Mesothelial cell of epicardium (in vitro differentiated cells): ENCODE results near the gene MALRD1. TPM values are rescaled to one million over a fixed set of nuclear protein-coding genes. Genes with fewer than 3 reads are reported as not detected.
"Not testable (repeated sequence)": the region's sequence is repeated elsewhere in the genome, so short reads cannot be mapped to it uniquely, and the experiment has no call there.

Experiments
- DNase-seq, 2 experiments: peaks; one replicate each; pipeline ENCODE4 v3.0.0; 2021; ENCODE audit warnings: low spot score in 2 of 2; ENCODE audit not compliant: unreplicated experiment in 2 of 2
- H3K27ac Mint-ChIP-seq: 2 replicates; pipeline ENCODE4 v1.8.0; 2021; ENCODE audit warnings: mixed read lengths
- H3K27me3 Mint-ChIP-seq: 2 replicates; pipeline ENCODE4 v1.8.0; 2021; ENCODE audit warnings: low read depth, mixed read lengths
- H3K36me3 Mint-ChIP-seq: 2 replicates; pipeline ENCODE4 v1.8.0; 2021; ENCODE audit warnings: mixed read lengths
- H3K4me1 Mint-ChIP-seq: 2 replicates; pipeline ENCODE4 v1.8.0; 2021; ENCODE audit warnings: mixed read lengths
- H3K4me3 Mint-ChIP-seq: 2 replicates; pipeline ENCODE4 v1.8.0; 2021; ENCODE audit warnings: mild to moderate bottlenecking, moderate library complexity, mixed read lengths
- H3K9me3 Mint-ChIP-seq: 2 replicates; pipeline ENCODE4 v1.8.0; 2021; ENCODE audit warnings: mixed read lengths
- total RNA-seq: library from RNA; stranded (reverse); gene quantifications from 3 replicates; pipeline ENCODE4 v1.2.1, GENCODE V29; 2021
- TF ChIP-seq, protein P1 (sequence below): fragments of 200-600 bp; sonication (generic); IDR thresholded peaks from one replicate; pipeline ENCODE4 v1.5.0; 2021; ENCODE audit warnings: antibody characterized with exemption; ENCODE audit not compliant: unreplicated experiment

The MALRD1 gene
- total RNA-seq, 1 donor from 2014 or later: 11.1 TPM

DNA sequence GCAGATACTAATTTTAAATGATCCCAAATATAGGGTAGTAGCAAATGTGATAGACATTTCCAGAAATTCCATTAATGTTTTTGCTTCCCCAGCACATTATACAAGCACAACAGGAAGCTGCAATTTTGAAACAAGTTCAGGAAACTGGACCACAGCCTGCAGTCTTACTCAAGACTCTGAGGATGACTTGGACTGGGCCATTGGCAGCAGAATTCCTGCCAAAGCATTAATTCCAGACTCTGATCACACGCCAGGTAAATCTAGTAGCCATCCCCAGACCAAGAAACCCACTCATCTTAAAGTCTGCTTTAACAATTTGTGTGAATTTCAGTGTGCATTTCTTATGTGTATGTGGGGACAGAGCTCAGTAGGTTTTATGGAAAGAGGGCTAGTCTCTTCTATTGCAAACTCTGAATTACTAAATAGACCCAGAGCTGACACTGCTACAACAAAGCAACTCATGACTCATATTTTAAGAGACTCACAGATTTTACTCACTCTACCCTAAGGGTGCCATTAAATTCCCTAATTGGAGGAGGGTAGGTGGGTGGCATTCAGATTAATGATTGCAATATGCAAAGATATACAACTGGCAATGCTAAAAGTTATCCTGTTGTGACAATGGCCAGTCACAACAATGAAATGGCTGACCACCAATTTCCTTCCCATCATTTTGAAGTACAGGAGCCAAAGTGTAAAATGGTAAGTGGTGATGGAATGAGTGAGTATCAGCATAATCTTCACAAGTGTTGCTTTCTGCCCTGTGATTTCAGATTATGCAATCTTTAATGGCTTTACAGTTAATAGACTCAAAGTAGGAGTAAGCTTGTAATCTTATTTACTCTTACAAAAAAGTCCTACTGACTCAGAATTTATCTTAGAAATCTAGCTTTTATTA lies 450.0 kb downstream of the MALRD1 start:
- TF ChIP-seq, protein P1, sequence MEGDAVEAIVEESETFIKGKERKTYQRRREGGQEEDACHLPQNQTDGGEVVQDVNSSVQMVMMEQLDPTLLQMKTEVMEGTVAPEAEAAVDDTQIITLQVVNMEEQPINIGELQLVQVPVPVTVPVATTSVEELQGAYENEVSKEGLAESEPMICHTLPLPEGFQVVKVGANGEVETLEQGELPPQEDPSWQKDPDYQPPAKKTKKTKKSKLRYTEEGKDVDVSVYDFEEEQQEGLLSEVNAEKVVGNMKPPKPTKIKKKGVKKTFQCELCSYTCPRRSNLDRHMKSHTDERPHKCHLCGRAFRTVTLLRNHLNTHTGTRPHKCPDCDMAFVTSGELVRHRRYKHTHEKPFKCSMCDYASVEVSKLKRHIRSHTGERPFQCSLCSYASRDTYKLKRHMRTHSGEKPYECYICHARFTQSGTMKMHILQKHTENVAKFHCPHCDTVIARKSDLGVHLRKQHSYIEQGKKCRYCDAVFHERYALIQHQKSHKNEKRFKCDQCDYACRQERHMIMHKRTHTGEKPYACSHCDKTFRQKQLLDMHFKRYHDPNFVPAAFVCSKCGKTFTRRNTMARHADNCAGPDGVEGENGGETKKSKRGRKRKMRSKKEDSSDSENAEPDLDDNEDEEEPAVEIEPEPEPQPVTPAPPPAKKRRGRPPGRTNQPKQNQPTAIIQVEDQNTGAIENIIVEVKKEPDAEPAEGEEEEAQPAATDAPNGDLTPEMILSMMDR: no peak
- H3K36me3 Mint-ChIP-seq: peaks cover 30% of the 10 kb centered on the region
- DNase-seq: no peak
- H3K27me3 Mint-ChIP-seq: no peaks in the 10 kb centered on the region
- H3K9me3 Mint-ChIP-seq: peaks cover 10% of the 10 kb centered on the region
- no peak overlapping the region for H3K4me3 Mint-ChIP-seq
- H3K4me1 Mint-ChIP-seq: peaks cover 7% of the 10 kb centered on the region
- H3K27ac Mint-ChIP-seq: no peak overlapping the region

GRCh38 chr10:19499291-19499770 lies 450.7 kb downstream of the MALRD1 start:
- H3K9me3 Mint-ChIP-seq: peaks cover 4% of the 10 kb centered on the region
- TF ChIP-seq, protein P1: no peak
- peaks cover 23% of the 10 kb centered on the region for H3K36me3 Mint-ChIP-seq
- no peak for DNase-seq
- H3K4me3 Mint-ChIP-seq: no peak overlapping the region
- H3K27me3 Mint-ChIP-seq: no peaks in the 10 kb centered on the region
- peaks cover 8% of the 10 kb centered on the region for H3K4me1 Mint-ChIP-seq
- H3K27ac Mint-ChIP-seq: no peak overlapping the region

DNA sequence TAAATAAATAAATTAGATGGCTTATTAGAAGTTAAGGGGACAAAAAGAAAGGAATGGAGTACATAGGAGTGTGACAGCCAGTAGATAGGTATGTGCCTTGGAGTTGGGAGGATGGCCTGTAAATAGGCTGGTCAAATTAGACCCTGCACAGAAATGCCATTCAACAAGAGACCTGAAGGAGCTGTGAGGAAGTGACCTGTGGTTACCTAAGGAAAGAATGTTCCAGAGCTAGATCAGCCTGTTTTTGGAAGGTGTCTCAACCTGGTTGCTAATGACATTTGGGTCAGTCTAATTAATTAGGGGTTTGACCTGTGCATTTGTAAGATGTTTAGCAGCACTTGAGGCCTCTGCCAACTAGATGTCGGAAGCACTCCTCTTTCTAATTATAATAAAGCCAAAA lies 452.4 kb downstream of the MALRD1 start:
- peaks cover 23% of the 10 kb centered on the region for H3K36me3 Mint-ChIP-seq
- DNase-seq: no peak
- H3K4me3 Mint-ChIP-seq: no peak overlapping the region
- peaks cover 8% of the 10 kb centered on the region for H3K4me1 Mint-ChIP-seq
- H3K9me3 Mint-ChIP-seq: peaks cover 9% of the 10 kb centered on the region
- H3K27ac Mint-ChIP-seq: no peak overlapping the region
- TF ChIP-seq, protein P1: no peak
- no peaks in the 10 kb centered on the region for H3K27me3 Mint-ChIP-seq

- TF ChIP-seq, protein P1: no peak
- Mint-ChIP-seq H3K36me3 (peaks cover 18% of the 10 kb centered on the region), H3K9me3 (peaks cover 9% of the 10 kb centered on the region), H3K27ac (no peak overlapping the region), H3K27me3 (no peaks in the 10 kb centered on the region), H3K4me1 (peaks cover 17% of the 10 kb centered on the region), H3K4me3 (no peak overlapping the region)
- DNase-seq: no peak
Observed at GRCh38 chr10:19505320-19506312, 457.0 kb downstream of the MALRD1 start.

DNA sequence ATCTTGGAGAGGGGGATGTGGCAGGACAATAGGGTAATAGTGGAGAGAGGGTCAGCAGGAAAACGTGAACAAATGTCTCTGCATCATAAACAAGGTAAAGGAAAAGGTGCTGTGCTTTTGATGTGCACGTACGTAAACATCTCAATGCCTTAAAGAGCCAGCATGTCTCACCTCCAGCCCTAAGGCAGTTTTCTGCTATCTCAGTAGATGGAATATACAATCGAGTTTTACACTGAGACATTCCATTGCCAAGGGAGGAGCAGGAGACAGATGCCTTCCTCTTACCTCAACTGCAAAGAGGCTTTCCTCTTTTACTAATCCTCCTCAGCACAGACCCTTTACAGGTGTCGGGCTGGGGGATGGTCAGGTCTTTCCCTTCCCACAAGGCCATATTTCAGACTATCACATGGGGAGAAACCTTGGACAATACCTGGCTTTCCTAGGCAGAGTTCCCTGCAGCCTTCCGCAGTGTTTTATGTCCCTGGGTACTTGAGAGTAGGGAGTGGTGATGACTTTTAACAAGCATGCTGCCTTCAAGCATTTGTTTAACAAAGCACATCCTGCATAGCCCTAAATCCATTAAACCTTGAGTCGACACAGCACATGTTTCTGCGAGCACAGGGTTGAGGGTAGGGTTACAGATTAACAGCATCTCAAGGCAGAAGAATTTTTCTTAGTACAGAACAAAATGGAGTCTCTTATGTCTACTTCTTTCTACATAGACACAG lies 461.6 kb downstream of the MALRD1 start:
- H3K27me3 Mint-ChIP-seq, H3K4me3 Mint-ChIP-seq, H3K9me3 Mint-ChIP-seq, DNase-seq, H3K27ac Mint-ChIP-seq: not testable (repeated sequence)
- Mint-ChIP-seq H3K36me3 (peaks cover 12% of the 10 kb centered on the region), H3K4me1 (peaks cover 12% of the 10 kb centered on the region)
